HG02981 (cell line): ENCODE data around the gene DNER.
"Not testable (repeated sequence)": the region's sequence is repeated elsewhere in the genome, so short reads cannot be mapped to it uniquely, and the experiment has no call there.

Experiments
- ATAC-seq: cut with Tn5 transposase; IDR thresholded peaks from one replicate; pipeline ENCODE4 v1.9.1; 2021; ENCODE audit warnings: mild to moderate bottlenecking, moderate library complexity; ENCODE audit not compliant: unreplicated experiment

Gene DNER

DNA sequence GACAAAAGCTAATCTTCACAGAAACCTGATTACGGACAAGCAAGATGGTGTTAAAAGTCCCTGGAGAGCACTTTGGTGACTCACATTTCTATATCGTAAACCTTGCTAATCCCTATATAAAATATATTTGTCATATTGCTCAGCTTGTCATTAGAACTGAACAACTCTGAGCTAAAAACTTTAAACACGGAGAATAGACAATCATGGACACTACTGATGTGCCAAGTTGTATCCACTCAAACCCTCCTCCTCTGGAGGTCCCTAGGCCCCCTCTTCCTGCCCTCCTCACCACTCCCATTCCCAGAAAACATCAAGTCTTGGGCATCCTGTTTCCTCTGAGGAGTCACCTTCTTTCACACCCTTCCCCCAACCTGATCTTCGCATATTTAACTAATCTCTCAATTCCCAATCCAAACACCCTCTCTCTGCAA, 304.6 kb downstream of the DNER start:
- no peak for ATAC-seq

DNA sequence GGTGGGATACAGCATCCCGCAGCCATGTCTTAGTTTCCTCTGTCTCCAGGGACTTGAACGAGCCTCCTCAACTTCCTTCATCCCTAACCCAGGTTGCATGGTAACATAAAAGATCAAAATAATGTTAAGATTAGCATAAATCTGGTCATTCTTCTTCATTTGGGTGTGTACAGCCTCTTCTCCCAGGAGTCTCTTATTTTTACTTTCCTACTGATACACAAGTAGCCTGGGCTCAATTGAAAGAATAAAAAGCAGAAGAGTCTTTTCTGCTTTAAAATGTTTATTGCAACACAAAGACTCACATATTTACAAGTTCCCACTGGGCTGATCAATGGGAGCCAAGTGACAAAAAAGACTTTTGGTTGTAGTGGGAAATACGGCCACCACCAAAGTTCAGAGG, 305.4 kb downstream of the DNER start:
- ATAC-seq, result no peak

DNA sequence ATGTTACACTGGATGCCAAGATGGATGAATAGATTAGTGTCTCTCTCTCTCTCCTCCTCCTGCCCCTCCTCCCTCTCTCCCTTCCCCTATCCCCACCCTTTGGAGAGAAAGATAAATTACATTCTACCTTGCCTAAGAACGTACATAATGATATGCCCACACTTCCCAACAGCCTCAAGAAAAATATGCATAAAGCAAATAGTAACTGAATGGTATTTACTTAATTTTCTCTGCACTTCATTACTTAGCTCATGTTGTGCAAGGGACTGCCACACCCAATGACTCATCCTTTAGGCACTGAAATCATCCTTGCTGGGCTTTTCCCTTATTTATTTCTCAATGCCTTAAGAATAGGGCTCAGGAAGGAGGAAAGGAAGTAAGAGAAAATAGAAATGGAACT, 306.0 kb downstream of the DNER start:
- ATAC-seq, result no peak

- ATAC-seq, result no peak
Observed at GRCh38 chr2:229407170-229407569, 307.2 kb downstream of the DNER start.

DNA sequence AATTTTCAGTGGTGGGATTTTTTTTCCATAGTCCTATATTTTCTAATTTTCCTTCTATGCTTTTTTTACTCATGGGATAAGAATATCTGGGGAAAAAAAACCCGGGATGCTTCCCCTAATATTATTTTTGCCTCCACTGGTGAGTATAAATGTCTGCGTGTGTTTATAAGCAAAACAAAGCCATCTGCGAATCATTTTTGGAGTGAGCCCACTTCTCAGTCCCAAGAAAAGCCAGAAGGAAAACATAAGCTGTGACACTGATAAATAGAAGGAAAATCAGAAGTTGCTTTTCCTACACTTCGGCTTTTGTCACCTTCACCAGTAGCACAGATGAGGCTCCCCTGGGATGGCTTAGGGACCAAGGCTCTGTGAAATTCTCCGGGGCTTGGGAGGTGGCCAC, 308.6 kb downstream of the DNER start:
- ATAC-seq, result no peak

GRCh38 chr2:229403296-229403695, 311.1 kb downstream of the DNER start:
- ATAC-seq, result no peak

GRCh38 chr2:229401171-229401865, 313.0 kb downstream of the DNER start:
- ATAC-seq, result no peak

GRCh38 chr2:229393926-229394325, 320.4 kb downstream of the DNER start:
- ATAC-seq, result no peak

GRCh38 chr2:229392196-229392595, 322.2 kb downstream of the DNER start:
- no peak for ATAC-seq

- no peak for ATAC-seq
Observed at GRCh38 chr2:229388731-229389130, 325.6 kb downstream of the DNER start.

GRCh38 chr2:229387866-229388265, 326.5 kb downstream of the DNER start:
- no peak for ATAC-seq

GRCh38 chr2:229380101-229380625, 334.2 kb downstream of the DNER start:
- no peak for ATAC-seq

DNA sequence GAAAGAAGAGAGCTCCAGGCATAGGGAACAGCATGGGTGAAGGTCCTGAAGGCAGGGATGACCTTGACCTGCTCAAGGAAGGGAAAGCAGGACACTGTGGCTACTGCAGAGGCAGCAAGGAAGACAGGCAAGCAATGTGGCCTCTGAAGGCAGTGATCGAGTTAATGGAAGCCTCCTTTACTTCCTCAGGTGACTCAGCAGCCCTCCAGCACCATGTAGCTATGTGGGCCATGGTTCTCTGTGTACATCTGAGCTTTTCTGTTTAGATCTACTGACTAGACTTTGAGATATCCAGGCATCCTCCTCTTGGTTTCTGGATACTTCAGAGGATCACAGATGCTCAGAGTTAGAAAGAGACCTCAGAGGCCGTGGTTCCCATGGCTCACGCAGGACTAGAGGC, 336.0 kb downstream of the DNER start:
- ATAC-seq, result no peak

GRCh38 chr2:229376866-229377265, 337.5 kb downstream of the DNER start:
- no peak for ATAC-seq

DNA sequence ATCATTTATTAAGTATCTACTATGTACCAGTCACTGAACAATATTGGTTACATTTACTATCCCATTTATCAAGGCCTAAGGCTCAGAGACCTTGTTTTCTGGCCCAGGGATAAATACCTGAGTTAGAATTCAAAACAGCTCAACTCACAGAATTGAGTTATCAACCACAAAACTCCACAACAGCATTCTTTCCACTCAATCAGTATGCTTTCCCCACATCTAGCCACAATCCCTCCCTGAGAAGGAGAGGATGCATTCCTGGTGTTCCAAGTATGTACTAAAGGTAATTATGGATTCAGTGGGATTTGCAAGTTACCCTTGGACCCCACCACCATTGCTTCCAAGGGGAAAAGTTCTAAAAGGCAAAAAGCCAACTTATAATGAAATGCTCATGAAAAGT, 339.1 kb downstream of the DNER start:
- ATAC-seq, result no peak

DNA sequence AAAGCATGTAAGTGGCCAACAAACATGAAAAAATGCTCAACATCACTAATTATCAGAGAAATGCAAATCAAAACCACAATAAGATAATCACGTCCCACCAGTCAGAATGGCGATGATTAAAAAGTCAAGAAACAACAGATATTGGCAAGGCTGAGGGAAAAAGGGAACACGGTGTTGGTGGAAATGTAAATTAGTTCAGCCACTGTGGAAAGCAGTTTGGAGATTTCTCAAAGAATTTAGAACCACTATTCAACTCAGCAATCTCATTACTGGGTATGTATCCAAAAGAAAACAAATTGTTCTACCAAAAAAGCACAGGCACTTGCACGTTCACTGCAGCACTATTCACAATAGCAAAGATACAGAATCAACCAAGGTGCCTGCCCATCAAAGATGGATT, 341.0 kb downstream of the DNER start:
- ATAC-seq, result not testable (repeated sequence)

DNA sequence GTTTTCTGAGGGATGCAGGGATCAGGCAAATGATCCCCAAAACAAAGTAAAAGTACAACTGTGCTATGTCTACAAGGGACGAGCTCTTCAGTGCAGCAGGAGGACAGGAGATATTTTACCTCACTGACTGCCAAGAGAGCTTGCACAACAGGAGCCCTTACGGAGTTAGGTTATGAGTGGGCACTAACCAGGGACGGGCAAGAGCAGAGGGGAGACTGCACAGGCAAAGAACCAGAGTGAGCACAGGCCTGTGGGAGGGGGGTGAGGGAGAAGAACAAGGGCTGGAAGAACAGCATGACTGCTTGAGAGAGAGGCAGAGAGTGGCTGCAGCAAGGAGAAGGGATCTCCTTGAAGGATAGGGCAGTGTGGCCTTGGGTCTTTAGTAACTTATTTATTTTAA, 342.1 kb downstream of the DNER start:
- ATAC-seq, result no peak

GRCh38 chr2:229371086-229371485, 343.3 kb downstream of the DNER start:
- ATAC-seq, result no peak

- ATAC-seq, result no peak
Observed at GRCh38 chr2:229370509-229370908, 343.8 kb downstream of the DNER start.

- ATAC-seq, result no peak
Observed at GRCh38 chr2:229363185-229363814, 351.1 kb downstream of the DNER start.

DNA sequence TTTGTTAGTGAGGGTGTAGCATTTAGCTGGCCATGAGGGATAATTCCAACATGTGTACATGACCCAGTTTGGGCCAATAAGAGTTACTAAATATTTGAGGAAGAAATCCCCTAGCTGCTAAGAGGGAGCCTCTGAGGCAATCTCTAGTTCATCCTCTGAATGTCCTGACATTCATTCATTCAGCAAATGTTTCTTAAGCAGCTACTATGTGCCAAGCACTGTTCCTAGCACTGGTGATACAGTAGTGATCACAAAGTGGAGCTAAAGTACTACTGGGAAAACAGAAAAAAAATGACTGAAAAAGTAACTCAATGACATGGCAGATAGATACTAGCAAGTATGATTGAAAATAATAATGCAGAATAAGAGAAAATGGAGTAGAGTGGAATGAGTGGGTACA, 363.5 kb downstream of the DNER start:
- ATAC-seq, result no peak

DNA sequence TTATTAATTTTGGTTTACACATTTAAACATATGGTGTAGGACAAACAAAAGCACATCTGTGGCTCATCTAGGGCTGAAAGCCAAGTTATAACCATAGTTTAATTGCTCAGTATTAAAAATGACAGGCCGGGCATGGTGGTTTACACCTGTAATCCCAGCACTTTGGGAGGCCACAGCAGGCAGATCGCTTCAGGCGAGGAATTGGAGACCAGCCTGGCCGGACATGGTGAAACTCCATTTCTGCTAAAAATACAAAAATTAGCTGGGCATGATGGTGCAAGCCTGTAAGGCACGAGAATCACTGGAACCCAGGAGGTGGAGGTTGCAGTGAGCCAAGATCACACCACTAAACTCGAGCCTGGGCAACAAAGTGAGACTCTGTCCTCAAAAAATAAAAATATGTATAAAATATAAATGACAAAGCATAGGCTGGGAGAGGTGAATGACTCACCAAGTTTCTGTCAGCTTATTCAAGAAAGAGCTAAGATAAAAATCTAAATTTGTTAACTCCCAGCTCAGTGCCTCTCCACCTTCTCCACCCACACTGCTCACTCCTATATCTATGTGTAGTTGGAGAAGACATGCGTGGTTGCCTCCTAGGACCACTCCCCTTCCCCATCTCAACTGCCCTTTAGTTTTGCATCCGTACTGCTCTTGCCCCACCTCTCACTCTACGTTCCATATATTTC, 364.1 kb downstream of the DNER start:
- ATAC-seq, result no peak
